ENCODE data around the gene AFDN. TPM values are rescaled to one million over a fixed set of nuclear protein-coding genes. Genes with fewer than 3 reads are reported as not detected.

AFDN gene
- polyA plus RNA-seq, 1 of the 3 experiments (the other 2 are of a cell fraction), result 25.1 TPM

GRCh38 chr6:167949121-167949684 is 122.5 kb downstream of the AFDN start:
- CTCF ChIA-PET, result interaction anchor here (0.9 to 1.3 kb wide), 3 partner anchors 11 to 598 kb away, joined by 3 to 4 read pairs (median 3); no protein-coding TSS in a partner anchor
- Histone ChIP-seq H3K4me1 (ENCODE audit: control insufficient read depth in 1 of 2, insufficient read depth in 2 of 2, low read depth in 1 of 2, low read length in 1 of 2) (peaks cover 0 to 8% of the 10 kb centered on the region in 2 experiments; a peak in 2 of 4 replicates), H3F3A (replicated peaks; ENCODE audit: insufficient read depth) (peaks cover 4% of the 10 kb centered on the region), H3K9me2 (no peaks in the 10 kb centered on the region), H3K79me2 (ENCODE audit: insufficient read depth) (no peaks in the 10 kb centered on the region), H3K27ac (ENCODE audit: low read depth in 2 of 2, low read length in 1 of 2) (peak overlapping the region in 1 of 2 experiments; percentile 28; a peak in 1 of 4 replicates), H3K27me3 (ENCODE audit: insufficient read depth) (no peaks in the 10 kb centered on the region), H3K9me3 (no peaks in the 10 kb centered on the region), H4K20me1 (ENCODE audit: insufficient read depth) (no peaks in the 10 kb centered on the region), H2AFZ (ENCODE audit: low read depth) (no peak overlapping the region), H3K4me3 (ENCODE audit: low read depth in 2 of 2, low read length in 1 of 2) (no peak overlapping the region), H3K36me3 (replicated peaks in 1 of 2; ENCODE audit: control insufficient read depth in 1 of 2, insufficient read depth in 2 of 2, low read length in 1 of 2) (peaks cover 27 to 73% of the 10 kb centered on the region in 2 experiments), H3K4me2 (no peak overlapping the region), H3K9ac (no peak overlapping the region)
- WGBS (ENCODE audit: low lambda C conversion rate), result 78% methylated on average over 7 of the region's 7 CpGs
- peak; percentile 32 for DNase-seq
- TF ChIP-seq IRF3 (IDR thresholded peaks at IDR 0.05; ENCODE audit: low read depth, low read length), result no peak
- TF ChIP-seq GATA2 (CRISPR knock-in tag; IDR thresholded peaks at IDR 0.05), result peak; percentile 38; the same call in 1 of the 2 replicates
- POLR2A ChIA-PET, result no interaction called here

- Histone ChIP-seq H3K27me3 (ENCODE audit: insufficient read depth) (no peaks in the 10 kb centered on the region), H3K9me2 (no peaks in the 10 kb centered on the region), H3K4me2 (no peak overlapping the region), H3K9me3 (no peaks in the 10 kb centered on the region), H4K20me1 (ENCODE audit: insufficient read depth) (no peaks in the 10 kb centered on the region), H3K36me3 (replicated peaks in 1 of 2; ENCODE audit: control insufficient read depth in 1 of 2, insufficient read depth in 2 of 2, low read length in 1 of 2) (peaks cover 20 to 59% of the 10 kb centered on the region in 2 experiments), H3K4me1 (ENCODE audit: control insufficient read depth in 1 of 2, insufficient read depth in 2 of 2, low read depth in 1 of 2, low read length in 1 of 2) (peaks cover 0 to 8% of the 10 kb centered on the region in 2 experiments; a peak in 2 of 4 replicates), H2AFZ (ENCODE audit: low read depth) (no peak overlapping the region), H3K4me3 (ENCODE audit: low read depth in 2 of 2, low read length in 1 of 2) (no peak overlapping the region), H3K27ac (ENCODE audit: low read depth in 2 of 2, low read length in 1 of 2) (no peak overlapping the region), H3K79me2 (ENCODE audit: insufficient read depth) (no peaks in the 10 kb centered on the region), H3K9ac (no peak overlapping the region), H3F3A (replicated peaks; ENCODE audit: insufficient read depth) (peaks cover 4% of the 10 kb centered on the region)
- 96% methylated on average over 27 of the region's 29 CpGs for WGBS (ENCODE audit: low lambda C conversion rate)
- ChIA-PET CTCF (no interaction called here), POLR2A (no interaction called here)
- no peak for DNase-seq
- TF ChIP-seq GATA2 (CRISPR knock-in tag; IDR thresholded peaks at IDR 0.05), result no peak
- TF ChIP-seq SIN3A (IDR thresholded peaks at IDR 0.05; ENCODE audit: borderline replicate concordance, low read depth, low read length), result no peak
- no peak for TF ChIP-seq YY1 (IDR thresholded peaks at IDR 0.05; ENCODE audit: low read depth)
- TF ChIP-seq USF1 (IDR thresholded peaks at IDR 0.05; ENCODE audit: borderline replicate concordance, low read depth), result no peak
- no peak for TF ChIP-seq EZH2phosphoT487 (IDR thresholded peaks at IDR 0.05; ENCODE audit: borderline replicate concordance, low read depth)
- no peak for TF ChIP-seq RAD21 (IDR thresholded peaks at IDR 0.05; ENCODE audit: low read length)
- TF ChIP-seq REST (IDR thresholded peaks at IDR 0.05; ENCODE audit: low read depth, low read length), result no peak
- TF ChIP-seq USF2 (IDR thresholded peaks at IDR 0.05; ENCODE audit: borderline replicate concordance, low read depth, low read length), result no peak
- no peak for TF ChIP-seq NRF1 (IDR thresholded peaks at IDR 0.05; ENCODE audit: low read depth, low read length)
- TF ChIP-seq GABPA (IDR thresholded peaks at IDR 0.05; ENCODE audit: low read depth), result no peak
Measured at GRCh38 chr6:167951781-167952511, 125.2 kb downstream of the AFDN start.
